Stimulated activated CD4-positive, alpha-beta T cell treated with anti-CD3 and anti-CD28 coated beads, Interleukin-4, amount 100 ng/mL, for 1 hour (primary cell): Measurements from ENCODE around the gene ARHGDIA.

Source experiments
- DNase-seq: peaks from one replicate; pipeline ENCODE4 v3.0.0-alpha.2; 2020

ARHGDIA gene

GRCh38 chr17:81888105-81888987 lies 17.2 kb upstream of the ARHGDIA start:
- no peak for DNase-seq

GRCh38 chr17:81885869-81886548 lies 14.9 kb upstream of the ARHGDIA start:
- DNase-seq: no peak

DNA sequence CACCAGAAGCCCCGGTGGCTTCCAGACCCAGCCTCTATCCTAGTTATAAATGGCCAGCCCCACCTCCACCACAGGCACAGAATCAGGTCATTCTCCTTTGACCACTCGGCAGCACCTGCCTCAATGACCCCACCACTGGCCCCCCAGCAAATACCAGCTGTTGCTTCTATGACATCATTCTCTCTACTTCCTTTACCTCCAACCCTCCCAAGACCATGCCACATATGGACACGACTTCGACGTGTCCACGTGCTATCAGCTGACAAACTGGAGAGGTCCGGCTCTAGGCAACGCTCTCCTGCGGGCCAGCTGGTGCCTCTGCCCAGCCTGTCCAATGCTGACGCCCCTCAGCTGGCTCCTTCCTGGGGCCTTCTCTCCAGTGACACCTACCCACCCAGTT lies 14.3 kb upstream of the ARHGDIA start:
- DNase-seq: no peak

GRCh38 chr17:81884968-81885367 lies 13.8 kb upstream of the ARHGDIA start:
- DNase-seq: no peak

DNA sequence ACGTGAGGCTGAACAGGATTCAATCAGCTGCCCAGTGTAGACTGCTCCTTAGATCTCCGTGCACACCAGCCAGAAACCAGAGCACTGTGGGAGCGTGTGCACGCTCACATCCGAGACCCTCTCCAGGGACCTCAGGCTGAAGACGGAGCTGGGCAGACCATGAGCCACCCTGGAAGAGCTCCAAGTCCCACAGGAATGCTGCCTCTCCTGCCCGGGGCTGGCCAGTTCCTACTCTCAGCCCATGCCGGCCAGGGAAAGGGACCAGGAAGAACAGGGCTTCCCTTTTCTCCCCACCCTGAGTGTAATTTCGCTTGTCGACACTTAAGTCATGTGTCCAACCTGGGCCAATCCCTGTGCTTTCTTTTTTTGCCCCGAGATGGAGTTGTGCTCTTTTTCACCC lies 13.4 kb upstream of the ARHGDIA start:
- DNase-seq: no peak

DNA sequence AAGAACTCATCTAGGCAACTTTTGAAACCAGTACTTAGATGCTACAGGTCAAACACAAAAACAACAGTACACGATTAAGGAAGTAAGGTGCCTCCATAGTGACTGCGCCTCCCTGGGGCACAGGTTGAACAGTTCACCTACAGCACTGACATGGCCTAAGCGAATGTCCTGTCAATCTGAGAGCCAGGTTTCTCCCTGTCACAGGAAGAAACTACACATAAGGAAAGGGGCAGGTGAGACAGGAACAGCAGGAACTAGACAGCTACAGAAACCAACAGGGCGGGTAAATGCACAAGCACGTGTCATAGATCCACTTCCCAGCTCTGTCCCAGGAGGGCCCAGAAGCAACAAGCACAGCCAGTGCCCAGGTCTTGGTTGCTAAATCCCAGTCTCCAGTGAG lies 8.0 kb upstream of the ARHGDIA start:
- no peak for DNase-seq

DNA sequence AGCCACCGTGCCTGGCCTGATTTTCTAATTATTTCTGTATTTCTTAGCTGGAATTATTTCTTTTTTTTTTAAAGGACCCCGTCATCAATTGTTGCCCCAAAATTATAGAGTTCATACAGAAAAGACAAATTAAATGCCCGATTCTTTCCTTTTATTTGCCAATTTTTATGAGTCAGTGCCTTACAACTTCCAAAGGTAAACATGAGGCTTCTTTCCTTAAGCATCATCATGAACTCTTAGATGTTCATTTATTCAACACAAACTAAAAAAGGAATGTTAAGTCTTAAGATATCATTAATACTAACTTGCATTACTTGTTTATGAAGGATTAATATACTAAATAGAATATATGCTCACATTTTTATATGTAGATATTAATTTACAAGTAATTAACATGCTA lies 7.2 kb upstream of the ARHGDIA start:
- no peak for DNase-seq

- DNase-seq: no peak
These were observed 6.4 kb upstream of the ARHGDIA start for GRCh38 chr17:81877569-81877968.

- DNase-seq: peak; percentile 96
These were observed 472 bp upstream of the ARHGDIA start for GRCh38 chr17:81871387-81872230.

GRCh38 chr17:81870131-81870980 lies 781 bp downstream of the ARHGDIA start:
- DNase-seq: peak; percentile 47

DNA sequence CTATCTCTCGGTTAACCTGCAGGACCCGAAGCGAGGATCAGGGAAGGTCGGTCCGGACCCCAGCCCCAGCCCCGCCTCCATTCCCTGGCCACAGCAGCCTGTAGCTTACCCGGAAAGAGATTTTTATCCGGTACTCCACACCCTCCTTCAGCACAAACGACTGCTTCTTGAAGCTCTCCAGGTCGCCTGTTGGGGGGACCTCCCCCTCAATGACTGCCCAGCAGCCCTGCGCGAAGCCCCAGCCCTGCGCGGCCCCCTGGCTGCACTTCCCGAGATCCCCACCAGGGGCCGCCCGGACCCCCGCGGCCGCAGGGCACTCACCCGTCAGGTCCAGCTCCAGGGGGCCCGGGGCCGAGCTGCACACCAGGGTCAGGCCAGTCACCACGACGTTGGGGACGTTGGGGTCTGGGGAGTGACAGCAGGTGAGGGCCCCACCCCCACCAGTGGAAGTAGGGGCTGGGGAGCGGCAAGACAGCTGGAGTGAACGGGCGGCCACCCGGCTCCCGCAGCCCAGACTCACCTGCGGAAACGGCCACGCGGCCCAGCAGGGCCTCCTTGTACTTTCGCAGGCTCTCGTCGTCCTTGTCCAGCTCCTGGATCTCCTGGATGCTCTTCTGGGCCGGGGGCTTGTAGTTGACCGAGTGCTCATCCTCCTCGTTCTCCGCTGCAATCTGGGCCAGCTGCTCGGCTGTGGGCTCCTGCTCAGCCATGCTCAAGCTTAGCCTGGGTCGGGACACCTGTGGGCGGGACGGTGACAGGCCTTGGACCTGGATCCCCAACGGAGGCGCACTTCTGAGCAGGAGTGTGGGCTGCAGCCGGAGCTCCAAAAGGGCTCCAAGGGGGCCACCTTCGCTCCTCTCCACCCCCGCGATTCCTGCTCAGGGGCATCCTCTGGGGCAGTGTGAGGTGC lies 1.7 kb downstream of the ARHGDIA start:
- peak; percentile 53 for DNase-seq

- DNase-seq: peak; percentile 15
These were observed 2.4 kb downstream of the ARHGDIA start for GRCh38 chr17:81868674-81869220.

- DNase-seq: no peak
These were observed 3.0 kb downstream of the ARHGDIA start for GRCh38 chr17:81867991-81868673.

GRCh38 chr17:81867170-81867990 lies 3.8 kb downstream of the ARHGDIA start:
- DNase-seq: peak; percentile 20

DNA sequence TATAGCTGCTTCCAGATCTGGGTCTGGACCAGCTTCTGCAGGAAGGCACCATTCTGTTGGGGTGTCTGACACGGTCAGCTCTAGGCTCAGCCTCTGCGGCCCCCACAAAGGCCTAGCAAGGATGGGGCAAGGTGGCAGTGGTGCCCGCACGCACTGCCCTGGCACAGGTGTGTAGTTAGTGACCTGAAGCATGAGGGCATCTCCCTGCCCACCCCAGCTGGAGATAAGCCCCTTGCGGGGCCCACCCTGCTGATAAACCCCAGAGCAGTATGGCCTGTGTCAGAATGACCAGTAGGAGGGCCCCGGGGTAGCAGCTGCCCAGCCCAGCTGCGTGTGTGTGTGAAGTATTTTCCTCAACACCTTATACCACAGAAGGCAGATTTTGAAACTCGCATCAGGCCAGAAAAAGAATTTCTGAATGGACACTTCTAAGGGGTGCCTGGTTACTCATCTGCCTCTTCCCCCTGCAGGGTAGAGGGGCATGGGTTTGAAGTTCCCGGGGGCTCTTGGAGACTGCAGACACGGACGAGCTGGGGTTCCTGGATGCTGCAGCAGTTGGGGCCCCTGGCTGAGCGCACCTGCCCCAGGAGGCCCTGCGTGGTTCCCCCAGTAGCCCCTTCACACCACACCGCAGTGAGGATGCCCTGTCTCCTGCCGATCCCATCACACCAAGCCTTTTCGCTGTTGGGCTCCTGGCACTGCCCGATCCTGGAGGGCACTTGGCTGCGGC lies 4.5 kb downstream of the ARHGDIA start:
- peak; percentile 35 for DNase-seq

- no peak for DNase-seq
These were observed 5.3 kb downstream of the ARHGDIA start for GRCh38 chr17:81865733-81866439.

GRCh38 chr17:81865358-81865732 lies 5.8 kb downstream of the ARHGDIA start:
- DNase-seq: no peak
